Right lobe of liver (tissue), 6 donors: ENCODE data around the gene CDC25B. TPM values are rescaled to one million over a fixed set of nuclear protein-coding genes. Genes with fewer than 3 reads are reported as not detected.

ENCODE experiments used
- ATAC-seq, 4 donors: fragments of 200-7000 bp; cut with Tn5 transposase; one replicate each; pipeline ENCODE4 v1.9.1; 2020; ENCODE audit warnings: mild to moderate bottlenecking in 4 of 4, moderate library complexity in 4 of 4
- DNase-seq, 3 donors: peaks; one replicate each; pipeline ENCODE4 v3.0.0-alpha.2; 2020
- H3K27ac ChIP-seq, 3 donors: fragments of 200-600 bp; one replicate each; pipeline ENCODE4 v1.8.0; 2022
- H3K27me3 ChIP-seq, 2 donors: fragments of 200-600 bp; one replicate each; pipeline ENCODE4 v1.8.0; 2022
- H3K36me3 ChIP-seq, 4 donors: fragments of 200-600 bp; sonication (generic) in 1 of 4; one replicate each; pipeline versions ENCODE4 v1.5.1 to v1.8.0; 2017 to 2022; ENCODE audit warnings: control low read depth in 1 of 4
- H3K4me1 ChIP-seq, 4 donors: fragments of 200-600 bp; sonication (generic) in 1 of 4; one replicate each; pipeline versions ENCODE4 v1.5.1 to v1.8.0; 2017 to 2022; ENCODE audit warnings: control low read depth in 1 of 4
- H3K4me3 ChIP-seq, 3 donors: fragments of 200-600 bp; one replicate each; pipeline ENCODE4 v1.8.0; 2022
- H3K9me3 ChIP-seq, 4 donors: fragments of 200-600 bp; sonication (generic) in 1 of 4; one replicate each; pipeline versions ENCODE4 v1.5.1 to v1.8.0; 2017 to 2022; ENCODE audit warnings: control low read depth in 1 of 4
- POLR2A ChIP-seq: fragments of 450-650 bp; IDR thresholded peaks from one replicate; pipeline ENCODE4 v1.6.1; 2017; ENCODE audit warnings: antibody characterized with exemption, mild to moderate bottlenecking
- WGBS: methylation state at CpG from one replicate; pipeline ENCODE4 v1.1.6; 2018; ENCODE audit warnings: low coverage, low lambda C conversion rate; ENCODE audit not compliant: insufficient coverage; ENCODE audit errors: missing lambda C conversion rate; 5-methylcytosine and 5-hydroxymethylcytosine counted together
- intact Hi-C, 2 donors: fragments of 100-400 bp; cut with DNase I; formaldehyde crosslinking; loops; one replicate each; pipeline versions ENCODE4 v1.11.2 to v1.14.1; 2022
- total RNA-seq, 6 experiments: library from RNA; depleted of rRNA in 2 of 6; stranded (reverse); fragments of >200 nt in 2 of 6; fragmentation: NEBNext Ultra II Directional in 3 of 6; extraction: Animal tissue kit (Norgen Biotek cat#: 25700) in 3 of 6; gene quantifications; one replicate each; pipeline versions ENCODE4 v1.1.0 to v1.2.4, GENCODE V29; 2016 to 2023
- TF ChIP-seq, protein P1 (sequence below), 4 donors: fragments of 200-600 bp in 3 of 4; fragments of 450-650 bp in 1 of 4; IDR thresholded peaks; one replicate each; pipeline versions ENCODE4 v1.5.1 to v1.8.0; 2016 to 2022; ENCODE audit warnings: antibody characterized with exemption in 4 of 4, mild to moderate bottlenecking in 2 of 4
- donor health status: DM: no; HTN: yes; CAD: no.
- donor health status: DM: no; HTN: no; CAD: no.
- donor health status: DM: no; HTN: no; CAD: no.
- donor health status: DM: no; HTN: yes; CAD: no.
- donor health status: DM: no; HTN: yes; CAD: no.

The CDC25B gene
- total RNA-seq, 6 experiments from 2014 or later: 10.9 to 28.7 (median 16.5) TPM

DNA sequence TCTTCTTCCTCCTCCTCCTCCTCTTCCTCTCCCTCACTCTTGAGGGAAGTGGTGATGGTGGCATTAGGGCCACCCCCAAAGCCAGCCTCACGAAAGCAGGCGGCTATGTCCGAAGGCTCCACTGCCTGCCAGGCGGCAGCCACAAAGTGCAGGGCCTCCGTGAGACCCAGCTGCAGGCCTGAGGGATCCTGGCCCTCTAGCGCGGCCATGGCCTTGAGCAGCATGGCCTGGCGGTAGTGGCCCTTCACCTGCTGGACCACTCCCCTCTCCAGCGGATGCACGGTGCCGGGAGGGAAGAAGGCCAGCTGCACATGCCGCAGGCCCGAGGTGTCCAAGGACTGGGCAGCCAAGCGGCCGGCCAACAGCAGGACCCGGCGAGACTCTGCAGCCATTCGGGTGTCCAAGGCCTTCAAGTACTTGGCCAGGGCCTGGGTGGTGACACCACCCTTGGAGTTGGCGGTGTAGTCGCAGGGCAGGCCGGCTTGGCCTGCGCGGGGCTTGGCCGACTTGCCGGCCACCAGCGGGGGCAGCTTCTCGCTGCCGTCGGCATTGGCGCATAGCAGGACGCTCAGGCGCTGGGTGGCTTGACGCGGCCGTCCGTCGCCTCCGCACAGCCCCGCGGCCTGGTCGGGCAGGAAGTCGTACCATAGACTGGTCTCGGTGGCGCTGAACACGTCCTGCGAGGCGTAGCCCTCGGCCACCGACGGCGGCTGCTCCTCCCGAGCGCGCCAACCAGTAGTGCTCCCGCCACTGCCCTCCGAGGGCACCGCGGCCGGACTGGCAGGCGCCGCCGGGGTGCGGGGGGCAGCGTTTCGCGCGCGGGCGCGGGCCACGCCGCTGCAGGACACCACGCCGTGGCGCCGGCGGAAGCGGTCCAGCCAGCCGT is 10.6 kb upstream of the CDC25B start:
- no peak for ATAC-seq
- Histone ChIP-seq H3K4me1 (peaks cover 0 to 23% (median 13%) of the 10 kb centered on the region in 4 donors), H3K27me3 (no peaks in the 10 kb centered on the region), H3K36me3 (no peaks in the 10 kb centered on the region), H3K9me3 (no peaks in the 10 kb centered on the region), H3K27ac (peak overlapping the region; percentile 26 to 73 (median 49)), H3K4me3 (peak overlapping the region; percentile 42 to 70 (median 58))
- 40% methylated on average over 1 of the region's 79 CpGs for WGBS
- DNase-seq: peak in 2 of 3 donors; percentile 46 to 55
- intact Hi-C loops: loop anchor here (5.0 kb wide), 1 partner anchor 37 kb away; the partner anchor contains the start of gene AP5S1 (in 2 of the 2)
- TF ChIP-seq POLR2A: no peak
- TF ChIP-seq, protein P1, sequence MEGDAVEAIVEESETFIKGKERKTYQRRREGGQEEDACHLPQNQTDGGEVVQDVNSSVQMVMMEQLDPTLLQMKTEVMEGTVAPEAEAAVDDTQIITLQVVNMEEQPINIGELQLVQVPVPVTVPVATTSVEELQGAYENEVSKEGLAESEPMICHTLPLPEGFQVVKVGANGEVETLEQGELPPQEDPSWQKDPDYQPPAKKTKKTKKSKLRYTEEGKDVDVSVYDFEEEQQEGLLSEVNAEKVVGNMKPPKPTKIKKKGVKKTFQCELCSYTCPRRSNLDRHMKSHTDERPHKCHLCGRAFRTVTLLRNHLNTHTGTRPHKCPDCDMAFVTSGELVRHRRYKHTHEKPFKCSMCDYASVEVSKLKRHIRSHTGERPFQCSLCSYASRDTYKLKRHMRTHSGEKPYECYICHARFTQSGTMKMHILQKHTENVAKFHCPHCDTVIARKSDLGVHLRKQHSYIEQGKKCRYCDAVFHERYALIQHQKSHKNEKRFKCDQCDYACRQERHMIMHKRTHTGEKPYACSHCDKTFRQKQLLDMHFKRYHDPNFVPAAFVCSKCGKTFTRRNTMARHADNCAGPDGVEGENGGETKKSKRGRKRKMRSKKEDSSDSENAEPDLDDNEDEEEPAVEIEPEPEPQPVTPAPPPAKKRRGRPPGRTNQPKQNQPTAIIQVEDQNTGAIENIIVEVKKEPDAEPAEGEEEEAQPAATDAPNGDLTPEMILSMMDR (IDR thresholded peaks at IDR 0.05): no peak

DNA sequence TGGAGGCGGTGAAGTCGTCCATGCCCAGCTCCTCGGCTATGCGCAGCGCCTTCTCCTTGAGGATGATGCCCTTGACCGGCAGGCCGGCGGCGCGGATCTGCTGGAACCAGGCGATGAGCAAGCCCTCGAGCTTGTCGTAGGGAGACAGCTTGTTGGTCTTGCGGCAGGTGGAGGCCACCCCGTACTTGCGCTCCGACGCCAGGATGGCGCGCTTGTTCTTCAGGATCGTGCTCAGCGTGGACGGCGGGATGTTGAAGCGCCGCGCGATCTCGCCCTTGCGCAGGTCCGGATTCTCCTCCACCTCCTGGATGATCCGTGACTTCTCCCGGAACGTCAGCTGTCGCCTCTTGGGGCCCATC is 10.0 kb upstream of the CDC25B start:
- H3K9me3 ChIP-seq: no peaks in the 10 kb centered on the region
- peak overlapping the region; percentile 26 to 73 (median 49) for H3K27ac ChIP-seq
- TF ChIP-seq POLR2A: no peak
- TF ChIP-seq, protein P1 (IDR thresholded peaks at IDR 0.05): no peak
- peak overlapping the region; percentile 42 to 70 (median 58) for H3K4me3 ChIP-seq
- no CpG with 5 or more reads among the region's 35 CpGs for WGBS
- DNase-seq: peak; percentile 51 to 70 (median 59)
- intact Hi-C loops: loop anchor here (5.0 kb wide), 1 partner anchor 36 kb away; the partner anchor contains the start of gene AP5S1 (in 2 of the 2)
- H3K27me3 ChIP-seq: no peaks in the 10 kb centered on the region
- peaks cover 0 to 19% (median 9%) of the 10 kb centered on the region in 4 donors for H3K4me1 ChIP-seq
- peak in 3 of 4 donors; percentile 1 to 13 (median 1) for ATAC-seq
- no peaks in the 10 kb centered on the region for H3K36me3 ChIP-seq

DNA sequence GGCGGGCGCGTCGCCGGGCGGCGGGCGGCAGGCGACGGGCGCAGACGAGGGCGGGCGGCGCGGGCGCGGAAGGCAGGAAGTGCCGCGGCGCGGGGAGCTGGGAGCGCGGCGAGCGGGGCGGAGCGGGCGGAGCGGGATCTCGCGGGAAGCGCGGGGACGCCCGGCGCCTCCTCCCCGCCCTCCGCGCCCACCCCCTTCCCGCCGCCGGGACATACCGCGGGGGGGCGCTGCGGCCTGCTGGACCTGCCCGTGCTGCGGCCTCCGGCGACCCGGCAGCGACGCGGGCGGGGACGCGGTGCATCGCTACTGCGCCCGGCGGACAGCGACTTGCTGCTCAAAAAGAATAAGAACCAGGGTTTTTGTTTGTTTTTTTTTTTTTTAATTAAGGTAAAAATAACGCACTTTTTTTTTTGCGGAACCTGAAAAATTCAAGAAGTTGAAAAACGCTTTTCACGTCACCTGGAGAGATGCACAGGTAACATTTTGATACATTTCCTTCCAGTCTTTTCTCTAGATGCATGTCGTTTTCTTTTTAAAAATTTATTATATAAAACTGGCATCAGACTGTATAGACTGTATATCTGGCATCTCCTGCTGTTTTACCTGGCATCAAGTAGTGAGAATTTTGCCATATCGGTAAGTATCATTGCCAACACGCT is 9.3 kb upstream of the CDC25B start, which contains the start of gene CENPB:
Gene CENPB (minus strand): TSS at position 76 of the 659 bp plus-strand sequence. CDS start 257 bp downstream, outside the sequence.
- H3K4me1 ChIP-seq: peaks cover 0 to 14% (median 6%) of the 10 kb centered on the region in 4 donors
- 8% methylated on average over 21 of the region's 70 CpGs for WGBS

More for the DNA sequence above, 9.3 kb upstream of the CDC25B start, which contains the start of gene CENPB:
- DNase-seq: peak; percentile 90 to 92 (median 91)
- intact Hi-C loops: loop anchor here (5.0 kb wide), 1 partner anchor 36 kb away; the partner anchor contains the start of gene AP5S1 (in 2 of the 2)
- H3K27ac ChIP-seq: peak within 1 kb of the TSS; percentile 26 to 73 (median 49)
- H3K36me3 ChIP-seq: no peaks in the 10 kb centered on the region
- H3K27me3 ChIP-seq: no peaks in the 10 kb centered on the region
- TF ChIP-seq, protein P1 (IDR thresholded peaks at IDR 0.05): peak; percentile 61 to 97 (median 84)
- no peak for TF ChIP-seq POLR2A
- peak within 1 kb of the TSS; percentile 42 to 70 (median 58) for H3K4me3 ChIP-seq
- no peaks in the 10 kb centered on the region for H3K9me3 ChIP-seq
- ATAC-seq: peak; percentile 94 to 99 (median 97)
